SH-SY5Y (cell line): ENCODE measurements around the gene NCAM1.

ENCODE experiments used
- GATA2 ChIP-seq: IDR thresholded peaks from 2 replicates; pipeline ENCODE4 v1.6.1; 2011; ENCODE audit warnings: mild to moderate bottlenecking, low read depth, low read length
- GATA3 ChIP-seq: IDR thresholded peaks from 2 replicates; pipeline ENCODE4 v1.6.1; 2011; ENCODE audit warnings: low read depth, mild to moderate bottlenecking, low read length, moderate library complexity

DNA sequence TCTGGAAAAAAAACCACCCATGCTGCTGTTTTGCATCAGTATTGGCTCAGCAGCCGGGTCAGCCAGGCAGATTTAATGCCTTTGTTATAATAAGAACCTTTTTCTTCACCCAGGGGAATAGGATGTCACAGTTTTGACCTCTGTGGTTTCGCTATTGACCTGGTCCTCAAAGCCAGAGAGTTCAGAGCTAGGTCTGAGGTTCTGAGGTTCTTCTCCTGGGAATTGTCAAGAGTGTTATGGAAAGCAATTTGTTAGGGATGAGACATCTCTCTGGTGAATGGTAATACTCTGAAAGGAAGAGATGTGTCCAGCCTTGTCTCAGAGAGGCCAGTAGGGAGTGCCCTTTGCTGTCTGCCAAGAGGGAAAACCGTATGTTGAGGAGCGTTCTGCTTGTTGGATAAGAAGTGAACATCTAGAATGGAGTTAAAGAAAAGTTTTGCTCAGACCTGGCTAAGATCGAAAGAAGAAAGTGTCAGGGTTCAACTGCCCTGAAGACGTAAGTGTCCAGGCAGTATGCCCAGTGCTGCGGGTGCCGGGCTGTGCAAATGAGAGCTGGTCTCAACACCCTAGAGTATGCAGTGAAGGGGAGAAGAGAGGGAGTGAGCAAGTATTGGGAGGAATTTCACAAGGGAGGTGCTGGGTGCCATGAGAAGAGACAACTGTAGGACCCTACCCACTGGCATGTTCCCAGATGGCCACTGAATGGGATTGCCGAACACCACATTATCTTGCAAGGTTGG lies 202.2 kb downstream of the NCAM1 start:
- TF ChIP-seq GATA2, result no peak
- no peak for TF ChIP-seq GATA3
